Tibial artery (tissue), 4 donors: ENCODE data around the gene LRRC49.
"Not testable (repeated sequence)": the region's sequence is repeated elsewhere in the genome, so short reads cannot be mapped to it uniquely, and the experiment has no call there.

Experiments
- DNase-seq, 2 donors: peaks; one replicate each; pipeline ENCODE4 v3.0.0-alpha.2; 2019
- H3K27ac ChIP-seq, 2 donors: fragments of 200-600 bp; sonication (generic) in 1 of 2; 1 replicate in 1 of 2; 2 replicates in 1 of 2; pipeline ENCODE4 v1.5.1; 2018 to 2019; ENCODE audit warnings: mild to moderate bottlenecking in 1 of 2
- H3K27me3 ChIP-seq, 2 donors: fragments of 200-600 bp; sonication (generic) in 1 of 2; one replicate each; pipeline versions ENCODE4 v1.5.1 to v1.6.0; 2016 to 2019
- H3K36me3 ChIP-seq, 3 donors: fragments of 200-600 bp; sonication (generic) in 2 of 3; one replicate each; pipeline ENCODE4 v1.5.1; 2016 to 2019; ENCODE audit warnings: mild to moderate bottlenecking in 2 of 3
- H3K4me1 ChIP-seq, 4 donors: fragments of 200-600 bp; sonication (generic) in 2 of 4; 1 replicate in 3 of 4; 2 replicates in 1 of 4; pipeline ENCODE4 v1.5.1; 2016 to 2019
- H3K4me3 ChIP-seq, 2 donors: fragments of 200-600 bp; sonication (generic) in 1 of 2; 1 replicate in 1 of 2; 2 replicates in 1 of 2; pipeline ENCODE4 v1.5.1; 2018 to 2019; ENCODE audit warnings: mild to moderate bottlenecking in 2 of 2
- H3K9me3 ChIP-seq, 3 donors: fragments of 200-600 bp; sonication (generic) in 1 of 3; one replicate each; pipeline ENCODE4 v1.5.1; 2016 to 2019
- CTCF ChIP-seq, 2 experiments: fragments of 200-600 bp in 1 of 2; fragments of 450-650 bp in 1 of 2; IDR thresholded peaks; one replicate each; pipeline ENCODE4 v1.5.1; 2017 to 2019; ENCODE audit warnings: antibody characterized with exemption in 2 of 2, mild to moderate bottlenecking in 1 of 2, moderate library complexity in 1 of 2
- intact Hi-C: fragments of 100-400 bp; cut with DNase I; formaldehyde crosslinking; loops from one replicate; pipeline ENCODE4 v1.15.0; 2023; ENCODE audit warnings: low total_unique reads

Gene LRRC49

GRCh38 chr15:70976851-70977250, 84.2 kb downstream of the LRRC49 start:
- intact Hi-C loops, result no loop called here
- DNase-seq, result no peak

GRCh38 chr15:70995383-70995970, 102.9 kb downstream of the LRRC49 start:
- intact Hi-C loops, result no loop called here
- peaks cover 7 to 26% (median 11%) of the 10 kb centered on the region in 3 donors for H3K36me3 ChIP-seq
- H3K4me1 ChIP-seq, result peaks cover 0 to 14% (median 5%) of the 10 kb centered on the region in 4 donors
- H3K27ac ChIP-seq, result peak overlapping the region in 1 of 2 donors; percentile 15
- no peak for TF ChIP-seq CTCF (IDR thresholded peaks at IDR 0.05)
- DNase-seq, result no peak
- peaks cover 0 to 6% (median 5%) of the 10 kb centered on the region in 3 donors for H3K9me3 ChIP-seq
- H3K4me3 ChIP-seq, result no peak overlapping the region
- H3K27me3 ChIP-seq, result no peaks in the 10 kb centered on the region

More at GRCh38 chr15:70976851-70977250, 84.2 kb downstream of the LRRC49 start:
- no peak for TF ChIP-seq CTCF (IDR thresholded peaks at IDR 0.05)
- Histone ChIP-seq H3K4me1 (peaks cover 0 to 10% (median 2%) of the 10 kb centered on the region in 4 donors), H3K9me3 (no peaks in the 10 kb centered on the region), H3K27me3 (no peaks in the 10 kb centered on the region), H3K27ac (no peak overlapping the region), H3K4me3 (no peak overlapping the region), H3K36me3 (no peaks in the 10 kb centered on the region)

- Histone ChIP-seq H3K36me3 (peaks cover 0 to 7% (median under 1%) of the 10 kb centered on the region in 3 donors), H3K4me1 (peaks cover 0 to 32% (median 7%) of the 10 kb centered on the region in 4 donors), H3K27ac (no peak overlapping the region), H3K4me3 (no peak overlapping the region), H3K27me3 (no peaks in the 10 kb centered on the region), H3K9me3 (peaks cover 0 to 6% (median 0%) of the 10 kb centered on the region in 3 donors)
- TF ChIP-seq CTCF (IDR thresholded peaks at IDR 0.05), result no peak
- intact Hi-C loops, result no loop called here
- no peak for DNase-seq
Measured at GRCh38 chr15:70998319-70998718, 105.7 kb downstream of the LRRC49 start.

- no peaks in the 10 kb centered on the region for H3K27me3 ChIP-seq
- H3K36me3 ChIP-seq, result peaks cover 0 to 7% (median 0%) of the 10 kb centered on the region in 3 donors
- H3K9me3 ChIP-seq, result peaks cover 0 to 6% (median 0%) of the 10 kb centered on the region in 3 donors
- peaks cover 0 to 23% (median 3%) of the 10 kb centered on the region in 4 donors for H3K4me1 ChIP-seq
- no peak overlapping the region for H3K27ac ChIP-seq
- no peak for TF ChIP-seq CTCF (IDR thresholded peaks at IDR 0.05)
- intact Hi-C loops, result no loop called here
- DNase-seq, result no peak
- H3K4me3 ChIP-seq, result no peak overlapping the region
Measured at GRCh38 chr15:71002316-71002715, 109.7 kb downstream of the LRRC49 start.

GRCh38 chr15:71003319-71003718, 110.7 kb downstream of the LRRC49 start:
- Histone ChIP-seq H3K27ac (peak overlapping the region in 1 of 2 donors; percentile 37), H3K4me3 (no peak overlapping the region), H3K36me3 (peaks cover 0 to 6% (median 0%) of the 10 kb centered on the region in 3 donors), H3K27me3 (no peaks in the 10 kb centered on the region), H3K4me1 (peaks cover 0 to 23% (median 3%) of the 10 kb centered on the region in 4 donors), H3K9me3 (peaks cover 0 to 6% (median 0%) of the 10 kb centered on the region in 3 donors)
- intact Hi-C loops, result no loop called here
- no peak for TF ChIP-seq CTCF (IDR thresholded peaks at IDR 0.05)
- no peak for DNase-seq

- H3K4me3 ChIP-seq, H3K9me3 ChIP-seq, H3K27me3 ChIP-seq, DNase-seq, H3K36me3 ChIP-seq, H3K27ac ChIP-seq, intact Hi-C loops: not testable (repeated sequence)
- peaks cover 0 to 23% (median 3%) of the 10 kb centered on the region in 4 donors for H3K4me1 ChIP-seq
Measured at GRCh38 chr15:71004506-71004905, 111.9 kb downstream of the LRRC49 start.
